Suprapubic skin (tissue), 4 donors: ENCODE measurements around the gene ADAMTS16. TPM values are rescaled to one million over a fixed set of nuclear protein-coding genes. Genes with fewer than 3 reads are reported as not detected.

ENCODE experiments used
- DNase-seq, 2 donors: peaks; one replicate each; pipeline ENCODE4 v3.0.0-alpha.2; 2019; ENCODE audit warnings: low spot score in 2 of 2
- H3K27ac ChIP-seq: fragments of 200-600 bp; sonication (generic); one replicate; pipeline ENCODE4 v1.5.1; 2019
- H3K27me3 ChIP-seq: fragments of 200-600 bp; sonication (generic); one replicate; pipeline ENCODE4 v1.5.1; 2019
- H3K36me3 ChIP-seq: fragments of 200-600 bp; sonication (generic); one replicate; pipeline ENCODE4 v1.5.1; 2019
- H3K4me1 ChIP-seq: fragments of 200-600 bp; sonication (generic); one replicate; pipeline ENCODE4 v1.5.1; 2019
- H3K4me3 ChIP-seq: fragments of 200-600 bp; sonication (generic); one replicate; pipeline ENCODE4 v1.5.1; 2019; ENCODE audit warnings: mild to moderate bottlenecking
- H3K9me3 ChIP-seq: fragments of 200-600 bp; sonication (generic); one replicate; pipeline ENCODE4 v1.5.1; 2019
- CTCF ChIP-seq, 2 donors: fragments of 200-600 bp in 1 of 2; fragments of 450-650 bp in 1 of 2; sonication (generic) in 1 of 2; IDR thresholded peaks; one replicate each; pipeline ENCODE4 v1.5.1; 2016 to 2019; ENCODE audit warnings: antibody characterized with exemption in 2 of 2, mild to moderate bottlenecking in 1 of 2, moderate library complexity in 1 of 2
- EP300 ChIP-seq: sonication (generic); formaldehyde crosslinking; IDR thresholded peaks from one replicate; pipeline ENCODE4 v1.6.1; 2017; ENCODE audit warnings: antibody characterized with exemption
- POLR2A ChIP-seq, 2 donors: fragments of 450-650 bp; IDR thresholded peaks; one replicate each; pipeline ENCODE4 v1.6.1; 2017; ENCODE audit warnings: antibody characterized with exemption in 2 of 2, mild to moderate bottlenecking in 2 of 2, moderate library complexity in 2 of 2
- POLR2AphosphoS5 ChIP-seq, 3 donors: sonication (generic); formaldehyde crosslinking; IDR thresholded peaks; one replicate each; pipeline ENCODE4 v1.6.1; 2017; ENCODE audit warnings: antibody characterized with exemption in 3 of 3
- WGBS: methylation state at CpG from one replicate; pipeline ENCODE4 v1.1.5; 2018; 5-methylcytosine and 5-hydroxymethylcytosine counted together
- total RNA-seq, 4 donors: library from RNA; depleted of rRNA; stranded (reverse); fragments of >200 nt; gene quantifications; one replicate each; pipeline ENCODE4 v1.1.0, GENCODE V29; 2016

Gene ADAMTS16
- total RNA-seq, 4 donors from 2014 or later: 0.10 to 0.64 TPM; not detected in 2

GRCh38 chr5:5164163-5164562 lies 24.0 kb downstream of the ADAMTS16 start:
- no peaks in the 10 kb centered on the region for H3K9me3 ChIP-seq
- no peaks in the 10 kb centered on the region for H3K36me3 ChIP-seq
- 80% methylated on average over 5 of the region's 5 CpGs for WGBS
- TF ChIP-seq POLR2A (IDR thresholded peaks at IDR 0.05) (no peak), CTCF (IDR thresholded peaks at IDR 0.05) (no peak), EP300 (no peak), POLR2AphosphoS5 (IDR thresholded peaks at IDR 0.05) (no peak)
- H3K27ac ChIP-seq: no peak overlapping the region
- no peak for DNase-seq
- H3K4me3 ChIP-seq: no peak overlapping the region
- H3K27me3 ChIP-seq: no peaks in the 10 kb centered on the region
- no peaks in the 10 kb centered on the region for H3K4me1 ChIP-seq

- no peak for DNase-seq
Measured at GRCh38 chr5:5165541-5166002, 25.4 kb downstream of the ADAMTS16 start.

GRCh38 chr5:5169466-5169865 lies 29.3 kb downstream of the ADAMTS16 start:
- no peak for TF ChIP-seq EP300
- no peak for TF ChIP-seq POLR2AphosphoS5 (IDR thresholded peaks at IDR 0.05)
- no peak for TF ChIP-seq POLR2A (IDR thresholded peaks at IDR 0.05)
- TF ChIP-seq CTCF (IDR thresholded peaks at IDR 0.05): no peak
- no peak overlapping the region for H3K27ac ChIP-seq
- no peak overlapping the region for H3K4me3 ChIP-seq
- WGBS: 90% methylated on average over 8 of the region's 8 CpGs
- no peaks in the 10 kb centered on the region for H3K27me3 ChIP-seq
- no peaks in the 10 kb centered on the region for H3K4me1 ChIP-seq
- H3K9me3 ChIP-seq: no peaks in the 10 kb centered on the region
- DNase-seq: no peak
- H3K36me3 ChIP-seq: no peaks in the 10 kb centered on the region

More at GRCh38 chr5:5165541-5166002, 25.4 kb downstream of the ADAMTS16 start:
- WGBS: 69% methylated on average over 9 of the region's 9 CpGs
- no peaks in the 10 kb centered on the region for H3K27me3 ChIP-seq
- no peak overlapping the region for H3K27ac ChIP-seq
- no peaks in the 10 kb centered on the region for H3K4me1 ChIP-seq
- no peaks in the 10 kb centered on the region for H3K36me3 ChIP-seq
- no peak overlapping the region for H3K4me3 ChIP-seq
- H3K9me3 ChIP-seq: no peaks in the 10 kb centered on the region
- no peak for TF ChIP-seq EP300
- no peak for TF ChIP-seq POLR2AphosphoS5 (IDR thresholded peaks at IDR 0.05)
- TF ChIP-seq POLR2A (IDR thresholded peaks at IDR 0.05): no peak
- TF ChIP-seq CTCF (IDR thresholded peaks at IDR 0.05): no peak

- Histone ChIP-seq H3K4me3 (no peak overlapping the region), H3K36me3 (no peaks in the 10 kb centered on the region), H3K9me3 (no peaks in the 10 kb centered on the region), H3K27ac (no peak overlapping the region), H3K4me1 (no peaks in the 10 kb centered on the region), H3K27me3 (peaks cover under 1% of the 10 kb centered on the region)
- TF ChIP-seq POLR2A (IDR thresholded peaks at IDR 0.05) (no peak), EP300 (no peak), CTCF (IDR thresholded peaks at IDR 0.05) (no peak), POLR2AphosphoS5 (IDR thresholded peaks at IDR 0.05) (no peak)
- 85% methylated on average over 4 of the region's 4 CpGs for WGBS
- no peak for DNase-seq
Measured at GRCh38 chr5:5178136-5178535, 38.0 kb downstream of the ADAMTS16 start.

GRCh38 chr5:5178580-5178979 lies 38.5 kb downstream of the ADAMTS16 start:
- Histone ChIP-seq H3K4me1 (no peaks in the 10 kb centered on the region), H3K36me3 (no peaks in the 10 kb centered on the region), H3K4me3 (no peak overlapping the region), H3K27ac (no peak overlapping the region), H3K9me3 (no peaks in the 10 kb centered on the region), H3K27me3 (peaks cover 3% of the 10 kb centered on the region)
- 86% methylated on average over 2 of the region's 2 CpGs for WGBS
- no peak for TF ChIP-seq POLR2AphosphoS5 (IDR thresholded peaks at IDR 0.05)
- TF ChIP-seq POLR2A (IDR thresholded peaks at IDR 0.05): no peak
- no peak for TF ChIP-seq CTCF (IDR thresholded peaks at IDR 0.05)
- no peak for TF ChIP-seq EP300
- no peak for DNase-seq
